HepG2 (cell line): ENCODE measurements around the gene DCTN2. TPM values are rescaled to one million over a fixed set of nuclear protein-coding genes. Genes with fewer than 3 reads are reported as not detected.
"Not testable (repeated sequence)": the region's sequence is repeated elsewhere in the genome, so short reads cannot be mapped to it uniquely, and the experiment has no call there.

Experiments
- ATAC-seq: fragments of 200-7000 bp; cut with Tn5 transposase; 3 replicates; pipeline ENCODE4 v1.9.1; 2020; ENCODE audit warnings: mild to moderate bottlenecking, moderate library complexity
- BruUV-seq: library from RNA; stranded (reverse); fragments of 400-500 nt; replicated peaks from 2 replicates; lab custom pipeline; 2021; lab: Mats Ljungman, UMichigan
- CTCF ChIA-PET: fragments of 300-600 bp; formaldehyde crosslinking; extraction: SDS; loops from one replicate; lab custom pipeline; 2021; ENCODE audit warnings: low total read pairs, inconsistent platforms, low intra/inter-chr PET ratio; lab: Yijun Ruan, JAX
- POLR2A ChIA-PET: fragments of 350-600 bp; sonication (Branson Sonifier 250); formaldehyde crosslinking; loops from one replicate; lab custom pipeline; 2020; ENCODE audit warnings: antibody characterized with exemption, inconsistent platforms; lab: Yijun Ruan, JAX
- DNase-seq: peaks from one replicate; pipeline ENCODE4 v3.0.0-alpha.2; 2015; ENCODE audit warnings: low spot score
- FAIRE-seq: peaks from 3 replicates; lab custom pipeline; 2011; peaks lifted over from hg19 to GRCh38; lab: Jason Lieb, UNC
- H2AFZ ChIP-seq: one replicate; pipeline ENCODE4 v1.6.1; 2011; ENCODE audit warnings: low read length, inconsistent platforms
- H3K27ac ChIP-seq: fragments of 300-600 bp; 3 replicates; pipeline ENCODE4 v1.8.0; 2011; ENCODE audit warnings: mixed run types, mild to moderate bottlenecking, mixed read lengths, low read length, inconsistent platforms; ENCODE audit not compliant: insufficient read depth; ENCODE audit errors: extremely low read length
- H3K27me3 ChIP-seq, 2 experiments: fragments of 200-600 bp in 1 of 2; 2 replicates in 1 of 2; 3 replicates in 1 of 2; pipeline versions ENCODE4 v1.6.0 to v1.8.0; 2011; ENCODE audit warnings: low read length in 2 of 2, mild to moderate bottlenecking in 2 of 2, moderate library complexity in 2 of 2, inconsistent platforms in 1 of 2; ENCODE audit not compliant: insufficient read depth in 2 of 2, control insufficient read depth in 1 of 2
- H3K36me3 ChIP-seq, 2 experiments: fragments of 200-600 bp in 1 of 2; replicated peaks in 1 of 2; 2 replicates in 1 of 2; 3 replicates in 1 of 2; pipeline versions ENCODE4 v1.5.1 to v1.8.0; 2011; ENCODE audit warnings: low read length in 2 of 2, inconsistent platforms in 1 of 2; ENCODE audit not compliant: insufficient read depth in 2 of 2, control insufficient read depth in 1 of 2
- H3K4me1 ChIP-seq: 2 replicates; pipeline ENCODE4 v1.5.1; 2012; ENCODE audit warnings: low read length, inconsistent platforms; ENCODE audit not compliant: insufficient read depth
- H3K4me2 ChIP-seq: 2 replicates; pipeline ENCODE4 v1.6.0; 2011; ENCODE audit warnings: low read depth, low read length, inconsistent platforms
- H3K4me3 ChIP-seq, 3 experiments: fragments of 200-600 bp in 1 of 3; sonication (generic), shearing (Covaris generic) in 1 of 3; replicated peaks in 1 of 3; 2 replicates each; pipeline ENCODE4 v1.5.1; 2011 to 2016; ENCODE audit warnings: low read length in 3 of 3, inconsistent platforms in 2 of 3, low read depth in 2 of 3, mild to moderate bottlenecking in 2 of 3, control low read depth in 1 of 3, mixed read lengths in 1 of 3; ENCODE audit not compliant: insufficient read depth in 1 of 3
- H3K79me2 ChIP-seq: one replicate; pipeline ENCODE4 v1.6.1; 2011; ENCODE audit warnings: low read length, inconsistent platforms; ENCODE audit not compliant: insufficient read depth
- H3K9ac ChIP-seq: 2 replicates; pipeline ENCODE4 v1.6.0; 2011; ENCODE audit warnings: mild to moderate bottlenecking, low read depth, low read length, inconsistent platforms; ENCODE audit not compliant: insufficient read depth
- H3K9me3 ChIP-seq: 2 replicates; pipeline ENCODE4 v1.5.1; 2012; ENCODE audit warnings: mild to moderate bottlenecking, low read length
- H4K20me1 ChIP-seq: 2 replicates; pipeline ENCODE4 v1.6.0; 2011; ENCODE audit warnings: inconsistent platforms, mild to moderate bottlenecking, low read length, moderate library complexity; ENCODE audit not compliant: insufficient read depth
- ETV5 ChIP-seq: IDR thresholded peaks from 2 replicates; pipeline ENCODE4 v1.6.1; 2018; ENCODE audit warnings: missing biosample characterization, missing genetic modification reagents, inconsistent platforms, borderline replicate concordance
- RBFOX2 ChIP-seq: fragments of 200-400 bp; formaldehyde crosslinking; IDR thresholded peaks from 2 replicates; pipeline ENCODE4 v1.6.1; 2017; ENCODE audit warnings: low read depth, mild to moderate bottlenecking, low read length
- TBL1XR1 ChIP-seq: fragments of 150-350 bp; IDR thresholded peaks from 2 replicates; pipeline ENCODE4 v1.6.1; 2014; ENCODE audit warnings: borderline replicate concordance, low read length; ENCODE audit not compliant: partially characterized antibody
- WGBS: methylation state at CpG from one replicate; pipeline ENCODE4 v1.1.6; 2017; ENCODE audit warnings: low lambda C conversion rate; 5-methylcytosine and 5-hydroxymethylcytosine counted together
- in situ Hi-C: cut with HindIII; loops from 2 replicates; pipeline ENCODE4 v1.10.0; 2017; ENCODE audit warnings: low pct_unique_long_range_greater_than_20kb; ENCODE audit not compliant: extremely low pct_ligation_motif_present
- intact Hi-C: fragments of 100-400 bp; cut with micrococcal nuclease; formaldehyde crosslinking; loops from one replicate; pipeline ENCODE4 v1.10.0; 2022; ENCODE audit not compliant: unreplicated experiment
- polyA plus RNA-seq, 8 experiments: library from polyadenylated mRNA; depleted of rRNA in 3 of 8; stranded (reverse) in 7 of 8; unstranded in 1 of 8; fragments of >200 nt; fragmentation: Illumina TruSeq in 4 of 8; extraction: Trizol in 4 of 8; gene quantifications; 2 replicates each; pipeline versions ENCODE4 v1.2.1 to v1.2.3, GENCODE V29; 2011 to 2016; ENCODE audit warnings: low read depth in 4 of 8, missing spikeins in 1 of 8, mixed read lengths in 1 of 8; ENCODE audit not compliant: insufficient read depth in 1 of 8
- total RNA-seq, 5 experiments: library from RNA; depleted of rRNA; stranded (reverse); fragments of >200 nt; fragmentation: Illumina TruSeq; extraction: Trizol; gene quantifications; 2 replicates each; pipeline ENCODE4 v1.2.3, GENCODE V29; 2016; ENCODE audit warnings: low read depth in 1 of 5

DCTN2 gene
- total and polyA plus RNA-seq, 2 of the 13 experiments (the other 11 are each of a cell fraction or from before 2014, with no cell fraction given): 72.0 to 77.4 TPM

DNA sequence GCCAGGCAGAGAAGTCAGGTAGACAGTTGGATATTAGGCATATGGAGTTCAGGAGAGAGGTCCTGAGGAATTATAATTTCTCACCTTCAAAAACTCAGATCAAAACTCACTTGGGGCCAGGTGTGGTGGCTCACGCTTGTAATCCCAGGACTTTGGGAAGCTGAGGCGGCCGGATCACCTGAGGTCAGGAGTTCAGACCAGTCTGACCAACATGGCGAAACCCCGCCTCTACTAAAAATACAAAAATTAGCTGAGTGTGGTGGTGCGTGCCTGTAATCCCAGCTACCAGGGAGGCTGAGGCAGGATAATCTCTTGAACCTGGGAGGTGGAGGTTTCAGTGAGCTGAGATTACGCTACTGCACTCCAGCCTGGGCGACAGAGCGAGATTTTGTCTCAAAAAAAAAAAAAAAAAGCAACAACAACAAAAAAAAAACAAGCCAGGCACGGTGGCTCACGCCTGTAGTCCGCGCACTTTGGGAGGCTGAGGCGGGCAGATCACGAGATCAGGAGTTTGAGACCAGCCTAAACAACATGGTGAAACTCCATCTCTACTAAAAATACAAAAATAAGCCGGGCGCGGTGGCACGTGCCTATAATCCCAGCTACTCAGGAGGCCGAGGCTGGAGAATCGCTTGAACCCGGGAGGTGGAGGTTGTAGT is 44.6 kb downstream of the DCTN2 start:
- POLR2A ChIA-PET: interaction anchor here (0.6 to 9.0 kb wide), 5 partner anchors 12 to 181 kb away, joined by 3 to 90 read pairs (median 3); partner anchors contain the start of gene DDIT3
- not testable (repeated sequence) for FAIRE-seq
- 98% methylated on average over 22 of the region's 22 CpGs for WGBS

DNA sequence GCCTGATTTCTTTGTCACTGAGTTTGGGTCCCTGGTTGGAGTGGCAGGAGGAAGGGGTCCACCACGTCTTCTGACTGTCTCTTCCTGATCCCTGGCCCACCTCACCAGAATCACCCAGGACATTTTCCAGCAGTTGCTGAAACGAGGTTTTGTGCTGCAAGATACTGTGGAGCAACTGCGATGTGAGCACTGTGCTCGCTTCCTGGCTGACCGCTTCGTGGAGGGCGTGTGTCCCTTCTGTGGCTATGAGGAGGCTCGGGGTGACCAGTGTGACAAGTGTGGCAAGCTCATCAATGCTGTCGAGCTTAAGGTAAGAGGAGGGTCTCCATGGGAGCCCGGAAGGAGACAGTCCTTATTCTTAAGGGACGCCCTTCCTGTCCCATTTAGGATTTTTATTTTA is 46.8 kb downstream of the DCTN2 start:
- no TSS peak for BruUV-seq
- Histone ChIP-seq H3K4me3 (no peak overlapping the region), H3K4me2 (no peak overlapping the region), H3K79me2 (no peaks in the 10 kb centered on the region), H3K27ac (no peak overlapping the region), H3K27me3 (no peaks in the 10 kb centered on the region), H3K4me1 (peaks cover 10% of the 10 kb centered on the region), H4K20me1 (no peaks in the 10 kb centered on the region), H3K36me3 (peaks cover 23 to 61% of the 10 kb centered on the region in 2 experiments; a peak in 4 of 5 replicates), H3K9ac (no peak overlapping the region), H3K9me3 (no peaks in the 10 kb centered on the region), H2AFZ (no peak overlapping the region)
- DNase-seq: no peak
- CTCF ChIA-PET: no interaction called here
- TF ChIP-seq TBL1XR1 (no peak), ETV5 (CRISPR knock-in tag) (no peak)
- ATAC-seq: no peak
- no peak for FAIRE-seq
- POLR2A ChIA-PET: interaction anchor here (1.2 to 9.0 kb wide), 2 partner anchors 10 to 18 kb away, joined by 3 to 90 read pairs; partner anchors contain the start of gene DDIT3
- in situ Hi-C loops: no loop called here
- intact Hi-C loops: no loop called here
- 99% methylated on average over 10 of the region's 11 CpGs for WGBS

More for the DNA sequence above, 44.6 kb downstream of the DCTN2 start:
- in situ Hi-C loops, H3K9ac ChIP-seq, H2AFZ ChIP-seq, H3K4me3 ChIP-seq, CTCF ChIA-PET, H3K27ac ChIP-seq, H3K9me3 ChIP-seq, H3K79me2 ChIP-seq, H4K20me1 ChIP-seq, H3K4me1 ChIP-seq, intact Hi-C loops, BruUV-seq, DNase-seq, H3K4me2 ChIP-seq, ATAC-seq, H3K27me3 ChIP-seq: not testable (repeated sequence)
- 0 out of 2 replicates have a peak, but pooled peaks have one; percentile 34 for TF ChIP-seq RBFOX2
- H3K36me3 ChIP-seq: peaks cover 28 to 71% of the 10 kb centered on the region in 2 experiments; a peak in 4 of 5 replicates
